ENCODE data around the gene RASGRP3.
"Not testable (repeated sequence)": the region's sequence is repeated elsewhere in the genome, so short reads cannot be mapped to it uniquely, and the experiment has no call there.

RASGRP3 gene, protein sequence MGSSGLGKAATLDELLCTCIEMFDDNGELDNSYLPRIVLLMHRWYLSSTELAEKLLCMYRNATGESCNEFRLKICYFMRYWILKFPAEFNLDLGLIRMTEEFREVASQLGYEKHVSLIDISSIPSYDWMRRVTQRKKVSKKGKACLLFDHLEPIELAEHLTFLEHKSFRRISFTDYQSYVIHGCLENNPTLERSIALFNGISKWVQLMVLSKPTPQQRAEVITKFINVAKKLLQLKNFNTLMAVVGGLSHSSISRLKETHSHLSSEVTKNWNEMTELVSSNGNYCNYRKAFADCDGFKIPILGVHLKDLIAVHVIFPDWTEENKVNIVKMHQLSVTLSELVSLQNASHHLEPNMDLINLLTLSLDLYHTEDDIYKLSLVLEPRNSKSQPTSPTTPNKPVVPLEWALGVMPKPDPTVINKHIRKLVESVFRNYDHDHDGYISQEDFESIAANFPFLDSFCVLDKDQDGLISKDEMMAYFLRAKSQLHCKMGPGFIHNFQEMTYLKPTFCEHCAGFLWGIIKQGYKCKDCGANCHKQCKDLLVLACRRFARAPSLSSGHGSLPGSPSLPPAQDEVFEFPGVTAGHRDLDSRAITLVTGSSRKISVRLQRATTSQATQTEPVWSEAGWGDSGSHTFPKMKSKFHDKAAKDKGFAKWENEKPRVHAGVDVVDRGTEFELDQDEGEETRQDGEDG

DNA sequence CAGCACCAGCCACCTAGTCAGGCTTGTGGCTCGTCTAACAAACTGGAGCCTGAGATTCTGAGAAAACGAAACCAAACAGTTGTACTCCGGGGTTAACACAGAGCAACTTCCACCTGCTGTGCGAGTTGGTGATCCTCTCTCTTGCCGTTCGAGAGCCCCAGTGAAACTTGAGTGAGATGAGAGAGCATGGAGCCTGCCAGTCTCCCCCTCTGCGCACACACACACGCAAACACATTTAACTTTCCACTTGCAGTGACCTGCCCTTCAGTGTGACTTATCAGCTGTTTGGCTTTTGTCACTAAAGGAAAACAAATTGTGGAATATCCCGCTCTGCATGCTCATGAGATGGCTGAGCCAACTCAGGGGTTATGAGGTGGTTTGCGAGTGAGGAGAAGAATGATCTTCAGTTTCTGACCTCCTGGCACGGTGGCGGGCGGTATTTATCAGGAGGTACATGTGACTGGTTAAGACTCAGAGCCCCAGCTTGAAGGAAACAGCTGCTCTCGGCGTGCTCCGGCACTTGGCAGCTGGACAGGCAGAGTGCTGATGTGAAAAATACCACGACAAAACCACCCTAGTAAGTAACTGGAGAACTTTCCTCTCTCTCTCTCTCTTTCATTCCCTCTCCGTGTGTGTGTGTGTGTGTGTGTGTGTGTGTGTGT, at the start of gene RASGRP3:
Gene RASGRP3, plus strand, starts transcription at position 519 of the 662 bp plus-strand sequence. CDS start 38,488 bp downstream, outside the sequence.
- peak; percentile 33; the same call in 1 of the 2 replicates for TF ChIP-seq POLR2A (IDR thresholded peaks at IDR 0.05; ENCODE audit: low read depth, low read length)
- FAIRE-seq = peak; percentile 66
- peak; percentile 56 for DNase-seq (ENCODE audit: insufficient read length, low spot score)

DNA sequence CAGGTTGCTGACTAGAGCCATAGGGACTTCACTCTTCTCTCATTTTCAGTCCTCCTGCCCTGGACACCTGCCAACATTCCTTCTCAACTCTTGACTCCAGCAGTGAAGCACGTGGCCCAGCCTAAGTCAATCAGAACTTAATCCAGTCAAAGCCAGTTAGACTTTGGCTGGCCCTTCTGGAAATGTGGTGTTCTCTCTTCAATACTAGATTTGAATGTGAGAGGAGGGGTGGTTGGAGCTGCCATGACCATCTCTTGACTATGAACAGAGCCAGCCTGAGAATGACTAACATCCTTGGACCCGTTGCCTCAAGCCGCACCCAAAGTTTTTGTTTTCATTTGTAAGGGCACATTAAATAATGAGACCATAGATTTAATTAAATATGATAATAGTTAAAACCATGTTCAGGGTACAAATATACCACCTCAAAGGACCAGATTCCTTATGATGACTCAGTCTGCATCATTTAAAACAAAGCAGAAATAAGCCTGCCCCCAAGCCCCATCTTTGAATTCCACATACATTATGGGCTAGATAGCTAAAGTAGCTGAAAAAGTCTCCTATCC, 49.7 kb upstream of the RASGRP3 start:
- no peak for FAIRE-seq
- no peak for DNase-seq (ENCODE audit: insufficient read length, low spot score)

DNA sequence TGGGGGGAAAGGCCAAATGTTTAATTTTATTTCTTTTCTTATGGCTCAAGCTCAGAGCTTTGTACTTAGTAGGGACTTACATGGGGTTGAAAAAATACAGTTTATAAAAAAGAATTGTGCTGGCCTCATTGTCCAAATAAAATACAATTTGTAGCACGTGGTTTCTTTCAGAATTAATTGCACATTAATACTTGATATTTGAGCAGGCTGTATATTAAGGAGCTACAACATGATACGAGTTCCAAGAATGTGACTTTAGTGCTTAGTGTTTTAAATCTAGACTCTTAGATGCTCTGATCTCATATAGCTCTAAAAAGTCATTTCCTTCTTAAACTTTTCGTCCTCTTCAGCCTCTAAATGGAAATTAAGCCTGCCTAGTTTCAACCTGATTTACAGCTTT, 46.4 kb upstream of the RASGRP3 start:
- no peak for TF ChIP-seq POLR2A (IDR thresholded peaks at IDR 0.05; ENCODE audit: low read depth, low read length)
- DNase-seq (ENCODE audit: insufficient read length, low spot score) (no peak), FAIRE-seq (no peak)

More for the DNA sequence above, 49.7 kb upstream of the RASGRP3 start:
- no peak for TF ChIP-seq POLR2A (IDR thresholded peaks at IDR 0.05; ENCODE audit: low read depth, low read length)

DNA sequence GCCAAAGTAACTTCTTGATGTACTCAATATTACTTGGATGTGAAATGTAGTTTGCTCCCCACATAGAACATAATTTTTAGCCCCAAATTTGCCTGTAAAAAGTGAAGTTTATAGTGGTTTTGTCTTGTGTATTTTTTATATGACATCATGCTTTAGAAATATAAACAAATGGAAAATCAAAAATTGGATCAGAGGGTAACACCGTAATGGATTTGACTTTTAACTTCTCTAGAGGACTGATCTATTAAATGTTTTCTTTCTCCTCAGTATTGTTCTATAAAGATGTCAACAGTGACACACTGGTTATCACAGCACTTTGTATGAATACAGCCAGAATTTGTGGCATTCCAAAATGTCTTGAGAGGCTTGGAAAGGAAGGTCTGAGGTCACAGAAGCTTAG, 45.6 kb upstream of the RASGRP3 start:
- TF ChIP-seq POLR2A (IDR thresholded peaks at IDR 0.05; ENCODE audit: low read depth, low read length) = no peak
- DNase-seq (ENCODE audit: insufficient read length, low spot score) = no peak
- FAIRE-seq = no peak

DNA sequence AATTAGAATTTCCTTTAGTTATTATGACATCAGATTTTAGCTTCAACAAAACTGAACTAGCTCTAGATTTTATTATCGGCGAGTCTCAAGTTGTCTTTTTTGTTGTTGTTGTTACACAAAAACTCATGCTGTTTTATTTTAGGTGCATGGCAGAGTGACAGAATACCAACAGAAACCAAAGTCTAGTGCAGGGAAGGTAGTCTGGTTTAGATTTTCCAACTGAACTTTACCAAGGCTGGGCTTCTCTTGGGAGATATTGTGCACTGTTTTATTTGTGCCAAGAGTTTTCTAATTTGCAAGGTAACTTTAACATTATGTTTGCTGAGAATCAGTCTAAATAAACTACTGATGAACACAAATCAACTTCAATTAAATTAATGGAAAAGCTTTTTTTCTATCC, 43.6 kb upstream of the RASGRP3 start:
- DNase-seq (ENCODE audit: insufficient read length, low spot score) (no peak), FAIRE-seq (no peak)
- no peak for TF ChIP-seq POLR2A (IDR thresholded peaks at IDR 0.05; ENCODE audit: low read depth, low read length)

DNA sequence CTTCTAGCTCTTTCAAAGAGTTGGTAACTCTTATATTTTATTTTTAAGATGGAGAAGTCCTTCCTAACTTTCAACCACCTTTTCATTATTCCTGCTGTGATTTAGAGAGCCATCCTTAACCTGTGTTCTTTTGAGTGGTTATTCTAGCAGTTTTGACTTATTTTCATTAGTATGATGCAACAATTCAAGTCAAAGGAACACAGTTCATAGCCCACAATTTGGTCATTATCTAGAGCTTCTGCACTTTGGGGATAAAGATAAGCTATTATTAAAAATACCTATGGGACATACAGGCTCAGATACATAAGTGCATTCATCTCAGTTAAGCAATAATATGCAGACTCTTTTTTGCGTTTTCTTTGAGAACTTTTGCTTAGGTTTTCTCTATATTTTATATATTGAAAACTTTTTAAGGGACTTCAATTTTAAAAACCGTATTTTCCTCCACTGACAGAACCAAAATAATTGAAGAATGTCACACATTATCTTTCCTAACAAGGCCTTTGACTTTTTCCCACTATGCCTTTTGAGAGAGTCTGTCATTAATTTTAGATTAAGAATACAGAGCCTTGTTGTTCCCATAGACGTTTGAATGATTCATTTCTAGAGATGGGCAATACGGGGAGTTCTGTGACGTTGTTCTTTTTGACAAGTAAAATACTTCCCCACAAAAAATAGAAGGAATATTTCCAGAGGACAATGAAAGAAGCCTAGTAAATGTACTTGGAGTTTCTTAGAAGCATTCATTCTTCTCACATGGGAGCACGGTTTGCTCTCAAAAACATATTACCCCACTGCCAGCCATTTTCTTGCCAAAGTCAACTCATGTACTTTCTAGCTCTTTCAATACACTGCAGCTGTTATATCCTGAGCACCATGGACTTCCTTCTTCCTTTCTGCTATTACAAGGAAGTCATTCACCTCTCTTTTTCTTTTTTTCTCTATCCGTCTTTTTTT, 42.9 kb upstream of the RASGRP3 start:
- DNase-seq (ENCODE audit: insufficient read length, low spot score) (no peak), FAIRE-seq (no peak)
- no peak for TF ChIP-seq POLR2A (IDR thresholded peaks at IDR 0.05; ENCODE audit: low read depth, low read length)

DNA sequence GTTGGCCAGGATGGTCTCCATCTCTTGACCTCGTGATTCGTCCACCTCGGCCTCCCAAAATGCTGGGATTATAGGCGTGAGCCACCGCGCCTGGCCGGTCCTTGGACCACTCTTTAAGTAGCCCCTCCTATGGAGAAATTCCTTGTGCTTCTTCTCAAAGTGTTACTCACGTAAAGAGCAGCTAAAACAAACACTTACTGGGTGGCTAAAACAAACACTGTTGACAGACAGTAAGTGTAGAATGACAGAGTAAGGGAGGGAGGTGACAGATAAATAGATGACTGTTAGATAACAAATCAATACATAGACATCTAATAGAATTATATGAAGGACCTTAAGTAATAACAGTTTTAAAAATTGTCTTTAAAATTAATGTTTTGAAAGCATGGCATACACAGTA, 40.9 kb upstream of the RASGRP3 start:
- TF ChIP-seq POLR2A (IDR thresholded peaks at IDR 0.05; ENCODE audit: low read depth, low read length) = no peak
- FAIRE-seq (no peak), DNase-seq (ENCODE audit: insufficient read length, low spot score) (no peak)

DNA sequence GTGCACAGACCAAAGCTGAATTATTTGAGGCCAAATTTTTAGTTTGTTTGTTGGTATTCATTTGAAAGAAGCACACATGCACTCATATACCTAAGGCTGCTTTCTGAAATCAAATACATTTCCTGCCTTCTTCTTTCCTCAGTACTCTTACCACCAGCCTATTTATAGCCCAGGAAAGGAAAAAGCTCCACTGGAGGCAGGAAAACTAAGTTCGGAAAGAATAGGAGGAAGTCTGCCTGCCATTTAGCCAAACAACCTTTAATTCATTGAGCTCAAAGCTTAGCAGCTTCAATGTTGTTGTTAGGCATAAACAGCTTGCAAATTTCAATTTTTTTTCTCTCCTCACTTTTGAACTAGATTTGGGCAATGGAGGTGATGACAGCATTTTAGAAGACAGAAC, 40.4 kb upstream of the RASGRP3 start:
- TF ChIP-seq POLR2A (IDR thresholded peaks at IDR 0.05; ENCODE audit: low read depth, low read length) = no peak
- FAIRE-seq (no peak), DNase-seq (ENCODE audit: insufficient read length, low spot score) (no peak)

DNA sequence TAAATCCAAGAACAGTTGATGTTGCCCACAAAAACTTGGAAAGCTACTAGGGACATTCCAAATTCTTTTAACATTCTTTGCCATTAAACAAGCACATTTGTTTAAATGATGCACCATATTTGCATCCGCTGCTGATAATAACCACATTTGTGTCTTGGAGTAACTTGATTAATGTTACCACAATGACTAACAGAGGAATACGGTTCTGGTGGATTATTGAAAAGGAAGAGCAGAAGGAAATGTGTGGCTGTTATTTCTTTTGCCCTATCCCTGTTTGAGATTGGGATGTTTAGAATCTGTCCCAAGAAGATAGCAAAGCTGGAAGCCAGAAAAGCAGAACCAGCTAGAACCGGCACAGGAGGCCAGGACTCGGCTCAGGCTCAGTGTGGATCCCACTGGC, 39.2 kb upstream of the RASGRP3 start:
- FAIRE-seq = peak; percentile 97
- peak; percentile 27 for DNase-seq (ENCODE audit: insufficient read length, low spot score)
- no peak for TF ChIP-seq POLR2A (IDR thresholded peaks at IDR 0.05; ENCODE audit: low read depth, low read length)

DNA sequence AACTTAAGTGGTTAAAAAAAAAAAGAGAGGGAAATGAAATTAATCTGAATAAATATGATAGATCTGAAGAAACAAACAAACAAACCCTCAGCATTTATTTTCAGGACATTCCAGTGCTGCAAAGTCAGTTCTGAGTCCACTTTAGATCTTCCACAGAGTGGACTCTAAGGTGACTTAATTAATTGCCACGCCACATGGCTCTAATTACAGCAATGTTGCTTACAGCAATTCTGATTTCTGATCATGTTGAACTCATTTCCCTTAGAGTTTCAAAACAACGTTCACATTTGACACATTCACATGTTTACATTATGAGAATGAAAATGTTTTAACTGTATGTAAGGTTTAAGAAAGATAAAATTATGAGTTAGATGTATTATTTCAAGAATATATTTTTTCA, 38.6 kb upstream of the RASGRP3 start:
- no peak for TF ChIP-seq POLR2A (IDR thresholded peaks at IDR 0.05; ENCODE audit: low read depth, low read length)
- DNase-seq (ENCODE audit: insufficient read length, low spot score) (no peak), FAIRE-seq (no peak)

DNA sequence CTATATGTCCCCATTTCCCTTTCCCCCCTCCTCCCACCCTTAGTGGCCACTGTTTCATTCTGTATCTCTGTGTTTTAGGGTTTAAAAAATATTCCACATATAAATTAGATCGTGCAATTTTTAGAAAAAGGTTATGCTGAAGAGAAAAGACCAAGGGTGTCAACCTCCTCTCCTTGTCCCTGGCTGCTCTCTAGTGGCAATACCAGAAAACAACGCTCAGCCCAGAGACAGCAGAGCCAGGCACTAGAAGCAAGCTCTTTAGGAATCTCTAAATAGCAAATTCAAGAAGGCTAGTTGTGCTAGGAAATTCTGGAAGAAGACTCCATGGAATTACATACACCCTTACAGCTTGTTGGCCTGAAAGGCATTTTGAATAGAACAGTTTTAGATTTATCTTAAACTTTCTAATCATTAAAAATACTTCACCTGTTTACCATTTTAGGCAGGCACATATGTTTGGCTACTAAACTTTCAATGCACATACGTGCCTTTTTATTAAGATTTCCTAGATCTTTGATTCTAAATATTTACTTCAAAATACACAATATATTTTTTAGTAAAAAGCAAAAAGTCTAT, 35.1 kb upstream of the RASGRP3 start:
- FAIRE-seq (peak; percentile 80), DNase-seq (ENCODE audit: insufficient read length, low spot score) (peak; percentile 15)
- TF ChIP-seq POLR2A (IDR thresholded peaks at IDR 0.05; ENCODE audit: low read depth, low read length) = no peak

DNA sequence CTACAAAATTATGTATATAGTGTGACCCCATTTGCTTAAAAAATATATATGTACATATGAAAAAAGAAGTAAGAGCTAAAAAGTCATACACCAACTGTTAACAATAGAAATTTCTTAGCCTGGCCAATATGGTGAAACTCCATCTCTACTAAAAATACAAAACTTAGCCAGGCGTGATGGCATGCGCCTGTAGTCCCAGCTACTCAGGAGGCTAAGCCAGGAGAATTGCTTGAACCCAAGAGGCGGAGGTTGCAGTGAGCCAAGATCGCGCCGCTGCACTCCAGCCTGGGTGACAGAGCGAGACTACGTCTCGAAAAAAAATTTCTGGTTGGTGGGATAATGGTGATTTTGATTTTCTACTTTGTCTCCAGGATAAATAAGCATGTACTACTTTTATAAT, 34.4 kb upstream of the RASGRP3 start:
- FAIRE-seq; DNase-seq (ENCODE audit: insufficient read length, low spot score): not testable (repeated sequence)

Data from H54 (cell line).